Gastrocnemius medialis (tissue), 4 donors: Measurements from ENCODE around the gene C4orf50. TPM values are rescaled to one million over a fixed set of nuclear protein-coding genes. Genes with fewer than 3 reads are reported as not detected.

Source experiments
- ATAC-seq, 2 donors: fragments of 150-250 bp; one replicate each; pipeline ENCODE4 v1.9.1; 2016
- DNase-seq, 2 donors: peaks; one replicate each; pipeline ENCODE4 v3.0.0-alpha.2; 2019
- H3K27ac ChIP-seq, 4 donors: fragments of 200-600 bp; sonication (generic); 1 replicate in 1 of 4; 2 replicates in 3 of 4; pipeline ENCODE4 v1.5.1; 2016 to 2018; ENCODE audit warnings: mild to moderate bottlenecking in 2 of 4, moderate library complexity in 1 of 4
- H3K27me3 ChIP-seq, 3 donors: fragments of 200-600 bp; sonication (generic) in 2 of 3; 1 replicate in 1 of 3; 2 replicates in 2 of 3; pipeline versions ENCODE4 v1.5.1 to v1.6.0; 2016 to 2019; ENCODE audit warnings: mild to moderate bottlenecking in 1 of 3, moderate library complexity in 1 of 3
- H3K36me3 ChIP-seq, 2 donors: fragments of 200-600 bp; sonication (generic) in 1 of 2; one replicate each; pipeline ENCODE4 v1.5.1; 2017 to 2018
- H3K4me1 ChIP-seq, 2 donors: fragments of 200-600 bp; sonication (generic) in 1 of 2; one replicate each; pipeline ENCODE4 v1.5.1; 2016 to 2017; ENCODE audit warnings: mild to moderate bottlenecking in 2 of 2
- H3K4me3 ChIP-seq, 4 donors: fragments of 200-600 bp; sonication (generic) in 3 of 4; 1 replicate in 1 of 4; 2 replicates in 3 of 4; pipeline ENCODE4 v1.5.1; 2016 to 2019; ENCODE audit warnings: mild to moderate bottlenecking in 2 of 4
- H3K9me3 ChIP-seq, 3 donors: fragments of 200-600 bp; sonication (generic) in 2 of 3; 1 replicate in 1 of 3; 2 replicates in 2 of 3; pipeline ENCODE4 v1.5.1; 2016 to 2019
- CTCF ChIP-seq, 5 experiments: fragments of 450-650 bp in 3 of 5; fragments of 200-600 bp in 2 of 5; sonication (generic) in 2 of 5; IDR thresholded peaks in 4 of 5; conservative IDR thresholded peaks in 1 of 5; 1 replicate in 4 of 5; 2 replicates in 1 of 5; pipeline ENCODE4 v1.5.1; 2016 to 2019; ENCODE audit warnings: antibody characterized with exemption in 5 of 5, mild to moderate bottlenecking in 3 of 5, moderate library complexity in 3 of 5
- POLR2A ChIP-seq, 2 donors: fragments of 450-650 bp; IDR thresholded peaks; one replicate each; pipeline ENCODE4 v1.6.1; 2017; ENCODE audit warnings: antibody characterized with exemption in 2 of 2, mild to moderate bottlenecking in 2 of 2, moderate library complexity in 2 of 2
- in situ Hi-C, 4 donors: fragments of 200-750 bp; cut with MboI; loops; one replicate each; pipeline versions ENCODE4 v1.15.0 to v1.8.0; 2017; ENCODE audit warnings: low sequenced_read_pairs in 4 of 4
- intact Hi-C: fragments of 100-400 bp; cut with DNase I; formaldehyde crosslinking; loops from one replicate; pipeline ENCODE4 v1.15.1; 2023; ENCODE audit warnings: low total_unique reads
- total RNA-seq, 4 donors: library from RNA; depleted of rRNA; stranded (reverse); fragments of >200 nt; gene quantifications; one replicate each; pipeline versions ENCODE4 v1.1.0 to v1.2.3, GENCODE V29; 2016

C4orf50 gene
- total RNA-seq, 4 donors from 2014 or later: 0.03 TPM; not detected in 3

- peaks cover 0 to 10% (median 4%) of the 10 kb centered on the region in 3 donors for H3K27me3 ChIP-seq
- H3K27ac ChIP-seq: no peak overlapping the region
- H3K9me3 ChIP-seq: no peaks in the 10 kb centered on the region
- H3K36me3 ChIP-seq: no peaks in the 10 kb centered on the region
- no peaks in the 10 kb centered on the region for H3K4me1 ChIP-seq
- ATAC-seq (no peak), DNase-seq (no peak)
- in situ Hi-C loops: no loop called here
- intact Hi-C loops: no loop called here
- no peak for TF ChIP-seq CTCF (IDR thresholded peaks at IDR 0.05 in 4 of 5, conservative IDR thresholded peaks at IDR 0.05 in 1 of 5)
- TF ChIP-seq POLR2A (IDR thresholded peaks at IDR 0.05): no peak
- H3K4me3 ChIP-seq: no peak overlapping the region
Observed at GRCh38 chr4:5924461-5925125, 93.6 kb downstream of the C4orf50 start.

GRCh38 chr4:5923376-5923775, 94.9 kb downstream of the C4orf50 start:
- intact Hi-C loops: no loop called here
- no peak overlapping the region for H3K27ac ChIP-seq
- in situ Hi-C loops: no loop called here
- no peak for ATAC-seq
- no peak overlapping the region for H3K4me3 ChIP-seq
- no peaks in the 10 kb centered on the region for H3K36me3 ChIP-seq
- H3K4me1 ChIP-seq: no peaks in the 10 kb centered on the region
- TF ChIP-seq CTCF (IDR thresholded peaks at IDR 0.05 in 4 of 5, conservative IDR thresholded peaks at IDR 0.05 in 1 of 5): no peak
- no peak for TF ChIP-seq POLR2A (IDR thresholded peaks at IDR 0.05)
- no peak for DNase-seq
- H3K9me3 ChIP-seq: no peaks in the 10 kb centered on the region
- no peaks in the 10 kb centered on the region for H3K27me3 ChIP-seq

- H3K27ac ChIP-seq: no peak overlapping the region
- no peaks in the 10 kb centered on the region for H3K9me3 ChIP-seq
- H3K4me3 ChIP-seq: no peak overlapping the region
- H3K27me3 ChIP-seq: no peaks in the 10 kb centered on the region
- in situ Hi-C loops (no loop called here), intact Hi-C loops (no loop called here)
- no peaks in the 10 kb centered on the region for H3K4me1 ChIP-seq
- TF ChIP-seq CTCF (IDR thresholded peaks at IDR 0.05 in 4 of 5, conservative IDR thresholded peaks at IDR 0.05 in 1 of 5): no peak
- no peak for TF ChIP-seq POLR2A (IDR thresholded peaks at IDR 0.05)
- no peak for ATAC-seq
- no peak for DNase-seq
- H3K36me3 ChIP-seq: no peaks in the 10 kb centered on the region
Observed at GRCh38 chr4:5922556-5922955, 95.7 kb downstream of the C4orf50 start.

GRCh38 chr4:5921981-5922380, 96.2 kb downstream of the C4orf50 start:
- no peak for TF ChIP-seq POLR2A (IDR thresholded peaks at IDR 0.05)
- TF ChIP-seq CTCF (IDR thresholded peaks at IDR 0.05 in 4 of 5, conservative IDR thresholded peaks at IDR 0.05 in 1 of 5): no peak
- H3K4me3 ChIP-seq: no peak overlapping the region
- H3K4me1 ChIP-seq: no peaks in the 10 kb centered on the region

More at GRCh38 chr4:5921981-5922380, 96.2 kb downstream of the C4orf50 start:
- no peak overlapping the region for H3K27ac ChIP-seq
- ATAC-seq (no peak), DNase-seq (no peak)
- intact Hi-C loops (no loop called here), in situ Hi-C loops (no loop called here)
- H3K9me3 ChIP-seq: no peaks in the 10 kb centered on the region
- H3K36me3 ChIP-seq: no peaks in the 10 kb centered on the region
- no peaks in the 10 kb centered on the region for H3K27me3 ChIP-seq
